Measurements from ENCODE around the gene RABL6. TPM values are rescaled to one million over a fixed set of nuclear protein-coding genes. Genes with fewer than 3 reads are reported as not detected.
"Not testable (repeated sequence)": the region's sequence is repeated elsewhere in the genome, so short reads cannot be mapped to it uniquely, and the experiment has no call there.

The RABL6 gene
- total RNA-seq, 4 donors from 2014 or later = 63.0 to 74.5 (median 71.3) TPM

DNA sequence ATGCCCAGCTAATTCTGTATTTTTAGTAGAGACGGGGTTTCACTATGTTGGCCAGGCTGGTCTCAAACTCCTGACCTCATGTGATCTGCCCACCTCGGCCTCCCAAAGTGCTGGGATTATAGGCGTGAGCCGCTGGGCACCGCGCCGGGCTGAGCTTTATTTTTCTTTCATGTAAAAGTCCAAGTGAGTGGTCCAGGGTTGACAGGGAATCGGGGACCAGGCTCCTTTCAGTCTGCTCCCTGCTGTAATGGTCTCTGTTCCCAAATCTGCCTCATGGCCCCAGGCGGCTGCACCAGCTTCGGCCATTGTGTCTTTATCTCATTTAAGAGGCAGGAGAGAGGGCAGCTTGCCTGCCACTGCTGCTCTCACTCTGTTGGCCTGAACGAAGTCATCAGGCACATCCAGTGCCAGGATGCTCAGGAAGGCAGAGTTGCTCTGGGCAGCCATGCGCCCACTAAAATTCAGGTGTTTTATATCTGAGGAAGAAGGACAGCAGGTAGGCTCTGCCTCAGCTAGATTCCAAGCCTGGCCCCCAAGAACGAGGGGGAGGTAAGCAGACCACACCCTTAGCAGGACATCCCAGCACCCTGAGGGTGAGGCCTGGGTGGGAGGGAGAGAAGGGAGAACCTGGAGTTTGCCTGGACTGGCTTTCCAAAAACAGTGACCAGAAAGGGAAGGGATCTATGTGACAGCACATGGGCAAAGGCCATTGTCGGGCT is 13.3 kb upstream of the RABL6 start:
- H3K36me3 ChIP-seq = peaks cover 0 to 22% (median 0%) of the 10 kb centered on the region in 3 donors
- WGBS, 2 donors = 89 to 91% methylated on average over 14 of the region's 14 CpGs
- peaks cover 0 to 47% (median 18%) of the 10 kb centered on the region in 4 donors for H3K4me1 ChIP-seq
- H3K9me3 ChIP-seq = no peaks in the 10 kb centered on the region
- TF ChIP-seq POLR2A (IDR thresholded peaks at IDR 0.05) = no peak
- TF ChIP-seq, protein P1, sequence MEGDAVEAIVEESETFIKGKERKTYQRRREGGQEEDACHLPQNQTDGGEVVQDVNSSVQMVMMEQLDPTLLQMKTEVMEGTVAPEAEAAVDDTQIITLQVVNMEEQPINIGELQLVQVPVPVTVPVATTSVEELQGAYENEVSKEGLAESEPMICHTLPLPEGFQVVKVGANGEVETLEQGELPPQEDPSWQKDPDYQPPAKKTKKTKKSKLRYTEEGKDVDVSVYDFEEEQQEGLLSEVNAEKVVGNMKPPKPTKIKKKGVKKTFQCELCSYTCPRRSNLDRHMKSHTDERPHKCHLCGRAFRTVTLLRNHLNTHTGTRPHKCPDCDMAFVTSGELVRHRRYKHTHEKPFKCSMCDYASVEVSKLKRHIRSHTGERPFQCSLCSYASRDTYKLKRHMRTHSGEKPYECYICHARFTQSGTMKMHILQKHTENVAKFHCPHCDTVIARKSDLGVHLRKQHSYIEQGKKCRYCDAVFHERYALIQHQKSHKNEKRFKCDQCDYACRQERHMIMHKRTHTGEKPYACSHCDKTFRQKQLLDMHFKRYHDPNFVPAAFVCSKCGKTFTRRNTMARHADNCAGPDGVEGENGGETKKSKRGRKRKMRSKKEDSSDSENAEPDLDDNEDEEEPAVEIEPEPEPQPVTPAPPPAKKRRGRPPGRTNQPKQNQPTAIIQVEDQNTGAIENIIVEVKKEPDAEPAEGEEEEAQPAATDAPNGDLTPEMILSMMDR (IDR thresholded peaks at IDR 0.05) = no peak
- no peak for TF ChIP-seq EP300 (IDR thresholded peaks at IDR 0.05)
- no peak overlapping the region for H3K4me3 ChIP-seq
- no peak overlapping the region for H3K27ac ChIP-seq
- peaks cover 0 to 32% of the 10 kb centered on the region in 2 donors for H3K27me3 ChIP-seq
- no peak for DNase-seq (ENCODE audit: low spot score in 2 of 2)

DNA sequence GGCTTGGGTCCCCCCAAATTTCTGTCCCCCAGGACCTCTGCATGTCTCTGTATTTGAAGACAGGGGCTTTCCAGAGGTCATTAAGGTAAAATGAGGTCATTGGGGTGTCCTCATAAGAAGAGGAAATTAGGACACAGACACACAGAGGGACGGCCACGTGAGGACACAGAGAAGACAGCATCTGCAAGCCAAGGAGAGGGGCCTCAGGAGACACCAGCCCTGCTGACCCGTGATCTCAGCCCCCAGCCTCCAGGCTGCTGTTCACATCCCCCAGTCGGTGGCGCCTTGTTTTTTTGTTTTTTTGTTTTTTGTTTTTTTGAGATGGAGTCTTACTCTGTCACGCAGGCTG is 12.8 kb upstream of the RABL6 start:
- Histone ChIP-seq H3K4me1 (peaks cover 0 to 50% (median 21%) of the 10 kb centered on the region in 4 donors), H3K4me3 (no peak overlapping the region), H3K27me3 (peaks cover 0 to 37% of the 10 kb centered on the region in 2 donors), H3K36me3 (peaks cover 0 to 22% (median 0%) of the 10 kb centered on the region in 3 donors), H3K27ac (no peak overlapping the region), H3K9me3 (no peaks in the 10 kb centered on the region)
- TF ChIP-seq EP300 (IDR thresholded peaks at IDR 0.05) = no peak
- no peak for TF ChIP-seq POLR2A (IDR thresholded peaks at IDR 0.05)
- TF ChIP-seq, protein P1 (IDR thresholded peaks at IDR 0.05) = no peak
- no peak for DNase-seq (ENCODE audit: low spot score in 2 of 2)
- WGBS, 2 donors = 59 to 67% methylated on average over 6 of the region's 6 CpGs

DNA sequence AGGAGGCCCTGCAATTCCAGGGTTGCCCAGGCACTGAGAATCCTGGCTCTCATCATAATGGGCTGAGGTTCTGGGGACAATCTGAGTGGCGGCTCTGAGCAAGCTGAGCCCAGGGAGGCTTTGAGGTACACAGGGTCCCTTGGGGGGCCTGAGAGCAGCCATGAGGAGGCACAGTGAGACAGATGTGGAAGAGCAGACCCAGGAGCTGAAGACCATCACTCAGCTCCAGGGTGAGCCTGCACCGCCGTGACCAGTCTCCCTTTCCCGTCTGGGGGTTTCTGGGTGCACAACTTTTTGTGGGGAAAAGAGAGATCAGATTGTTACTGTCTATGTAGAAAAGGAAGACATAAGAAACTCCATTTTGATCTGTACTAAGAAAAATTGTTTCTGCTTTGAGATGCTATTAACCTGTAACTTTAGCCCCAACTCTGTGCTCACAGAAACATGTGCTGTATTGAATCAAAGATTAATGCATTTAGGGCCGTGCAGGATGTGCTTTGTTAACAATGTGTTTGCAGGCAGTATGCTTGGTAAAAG is 11.4 kb upstream of the RABL6 start, which contains the start of gene CCDC183:
Gene CCDC183 (plus strand): TSS at position 101 of the 537 bp plus-strand sequence. CDS start 60 bp downstream, at position 161.
- no peak for DNase-seq (ENCODE audit: low spot score in 2 of 2)
- Histone ChIP-seq H3K9me3 (no peaks in the 10 kb centered on the region), H3K4me1 (peaks cover 0 to 56% (median 25%) of the 10 kb centered on the region in 4 donors), H3K27ac (no peak within 1 kb of the TSS), H3K36me3 (peaks cover 0 to 22% (median 0%) of the 10 kb centered on the region in 3 donors), H3K27me3 (peaks cover 0 to 50% of the 10 kb centered on the region in 2 donors), H3K4me3 (no peak within 1 kb of the TSS)
- TF ChIP-seq EP300 (IDR thresholded peaks at IDR 0.05) (no peak), POLR2A (IDR thresholded peaks at IDR 0.05) (no peak)
- TF ChIP-seq, protein P1 (IDR thresholded peaks at IDR 0.05) = no peak
- WGBS, 2 donors = 41 to 51% methylated on average over 5 of the region's 5 CpGs

DNA sequence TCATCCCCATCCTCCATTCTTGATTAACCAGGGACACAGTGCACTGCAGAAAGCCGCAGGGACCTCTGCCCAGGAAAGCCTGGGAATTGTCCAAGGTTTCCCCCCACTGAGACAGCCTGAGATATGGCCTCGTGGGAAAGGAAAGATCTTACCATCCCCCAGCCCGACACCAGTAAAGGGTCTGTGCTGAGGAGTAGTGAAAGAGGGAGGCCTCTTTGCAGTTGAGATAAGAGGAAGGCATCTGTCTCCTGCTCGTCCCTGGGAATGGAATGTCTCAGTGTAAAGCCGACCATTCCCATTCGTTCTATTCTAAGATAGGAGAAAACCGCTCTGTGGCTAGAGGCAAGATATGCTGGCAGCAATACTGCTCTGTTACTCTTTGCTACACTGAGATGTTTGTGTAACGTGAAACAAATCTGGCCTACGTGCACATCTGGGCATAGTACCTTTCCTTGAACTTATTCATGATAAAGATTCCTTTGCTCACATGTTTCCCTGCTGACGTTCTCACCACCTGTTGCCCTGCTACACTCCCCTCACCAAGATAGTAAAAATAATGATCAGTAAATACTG is 10.9 kb upstream of the RABL6 start:
- Histone ChIP-seq H3K27me3 (peaks cover 0 to 56% of the 10 kb centered on the region in 2 donors), H3K36me3 (peaks cover 0 to 22% (median 0%) of the 10 kb centered on the region in 3 donors), H3K4me1 (peaks cover 0 to 54% (median 22%) of the 10 kb centered on the region in 4 donors)
- DNase-seq (ENCODE audit: low spot score in 2 of 2); H3K9me3 ChIP-seq; H3K27ac ChIP-seq; H3K4me3 ChIP-seq: not testable (repeated sequence)
- WGBS, 2 donors = 8 to 10% methylated on average over 10 of the region's 10 CpGs

DNA sequence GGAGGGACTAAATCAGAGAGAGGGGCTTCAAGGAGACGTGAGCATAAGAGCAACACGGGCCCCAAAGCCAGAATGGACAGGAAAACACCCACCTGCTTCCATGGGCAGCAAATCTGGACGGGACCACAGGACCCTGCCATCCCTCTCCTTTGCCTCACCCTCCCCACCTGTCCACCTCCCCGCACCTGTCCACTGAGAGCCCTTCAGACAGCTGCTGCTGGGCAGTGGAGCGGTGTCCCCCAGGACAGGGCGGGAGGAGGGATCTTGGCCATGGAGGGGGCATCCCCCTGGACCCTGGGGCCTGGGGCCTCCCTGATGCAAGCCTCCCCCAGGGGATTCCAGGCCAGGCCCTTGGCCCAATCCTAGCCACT is 9.1 kb upstream of the RABL6 start:
- Histone ChIP-seq H3K27me3 (peaks cover 0 to 64% of the 10 kb centered on the region in 2 donors), H3K9me3 (no peaks in the 10 kb centered on the region), H3K36me3 (peaks cover 0 to 12% (median 0%) of the 10 kb centered on the region in 3 donors), H3K4me3 (no peak overlapping the region), H3K4me1 (peaks cover 0 to 35% (median 17%) of the 10 kb centered on the region in 4 donors), H3K27ac (no peak overlapping the region)
- DNase-seq (ENCODE audit: low spot score in 2 of 2) = no peak
- WGBS, 2 donors = 73 to 84% methylated on average over 6 of the region's 6 CpGs
- no peak for TF ChIP-seq POLR2A (IDR thresholded peaks at IDR 0.05)
- no peak for TF ChIP-seq EP300 (IDR thresholded peaks at IDR 0.05)
- TF ChIP-seq, protein P1 (IDR thresholded peaks at IDR 0.05) = no peak
